ENCODE data around the gene BARD1.

DNA sequence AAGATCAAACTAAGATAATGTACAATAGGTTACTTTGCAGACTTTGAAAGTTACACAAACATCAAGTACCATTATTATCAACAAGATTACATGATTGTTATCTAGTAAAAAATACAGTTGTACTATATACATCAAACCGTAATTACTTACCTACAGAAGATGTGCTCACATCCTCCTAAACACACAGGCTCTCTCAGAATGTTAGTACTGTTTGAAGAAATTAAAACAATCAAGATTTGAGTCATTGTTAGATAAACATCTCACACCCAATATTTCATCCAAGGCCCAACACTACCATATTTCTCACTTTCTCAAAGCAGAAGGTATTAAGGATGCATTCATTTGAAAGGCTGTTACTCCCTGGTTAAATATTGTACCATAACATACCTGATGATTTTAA lies 12.6 kb downstream of the BARD1 start:
- TF ChIP-seq, protein P1, sequence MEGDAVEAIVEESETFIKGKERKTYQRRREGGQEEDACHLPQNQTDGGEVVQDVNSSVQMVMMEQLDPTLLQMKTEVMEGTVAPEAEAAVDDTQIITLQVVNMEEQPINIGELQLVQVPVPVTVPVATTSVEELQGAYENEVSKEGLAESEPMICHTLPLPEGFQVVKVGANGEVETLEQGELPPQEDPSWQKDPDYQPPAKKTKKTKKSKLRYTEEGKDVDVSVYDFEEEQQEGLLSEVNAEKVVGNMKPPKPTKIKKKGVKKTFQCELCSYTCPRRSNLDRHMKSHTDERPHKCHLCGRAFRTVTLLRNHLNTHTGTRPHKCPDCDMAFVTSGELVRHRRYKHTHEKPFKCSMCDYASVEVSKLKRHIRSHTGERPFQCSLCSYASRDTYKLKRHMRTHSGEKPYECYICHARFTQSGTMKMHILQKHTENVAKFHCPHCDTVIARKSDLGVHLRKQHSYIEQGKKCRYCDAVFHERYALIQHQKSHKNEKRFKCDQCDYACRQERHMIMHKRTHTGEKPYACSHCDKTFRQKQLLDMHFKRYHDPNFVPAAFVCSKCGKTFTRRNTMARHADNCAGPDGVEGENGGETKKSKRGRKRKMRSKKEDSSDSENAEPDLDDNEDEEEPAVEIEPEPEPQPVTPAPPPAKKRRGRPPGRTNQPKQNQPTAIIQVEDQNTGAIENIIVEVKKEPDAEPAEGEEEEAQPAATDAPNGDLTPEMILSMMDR (IDR thresholded peaks at IDR 0.05) = no peak
- no peak for TF ChIP-seq POLR2A (IDR thresholded peaks at IDR 0.05)

Data from breast epithelium (tissue), 3 donors.